ENCODE results near the gene XXYLT1.

Gene XXYLT1

DNA sequence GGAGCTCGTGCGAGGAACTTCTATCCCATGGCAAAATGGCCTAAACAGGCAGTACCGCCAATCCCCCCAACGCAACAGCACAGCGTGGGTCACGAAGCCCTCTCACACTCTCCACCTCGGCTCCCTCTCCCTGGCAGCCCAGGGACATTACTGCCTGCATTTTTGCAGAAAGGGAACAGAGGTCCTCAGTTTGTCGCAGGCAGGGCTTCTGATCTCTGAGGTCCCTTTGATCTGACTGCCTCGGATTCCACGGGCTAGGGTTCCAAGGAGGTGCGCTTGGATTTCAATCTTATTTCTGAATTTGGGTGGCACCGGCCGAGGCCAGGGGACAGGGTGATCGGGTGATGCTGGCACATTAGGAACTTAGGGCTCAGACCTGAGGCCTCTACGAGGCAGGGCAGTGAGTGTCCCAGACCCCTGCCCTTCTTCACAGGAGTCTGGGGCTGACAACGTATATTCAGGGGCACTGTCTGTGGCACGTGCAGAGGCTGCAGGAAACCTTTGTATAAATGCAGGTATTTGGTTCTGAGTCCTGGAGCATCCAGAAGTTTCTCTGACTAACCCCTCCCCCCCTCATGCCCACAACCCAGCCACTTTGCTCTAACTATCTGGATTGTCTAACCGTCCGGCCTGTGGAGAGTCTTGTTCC, 197.9 kb downstream of the XXYLT1 start:
- Histone ChIP-seq H3K4me2 (ENCODE audit: low read length) (no peak overlapping the region), H3K27me3 (ENCODE audit: insufficient read depth, low read length) (no peaks in the 10 kb centered on the region), H4K20me1 (ENCODE audit: insufficient read depth, low read length) (no peaks in the 10 kb centered on the region), H3K9ac (ENCODE audit: low read length) (no peak overlapping the region), H2AFZ (ENCODE audit: low read length) (no peak overlapping the region), H3K9me3 (ENCODE audit: low read length) (no peaks in the 10 kb centered on the region), H3K4me3 (ENCODE audit: low read depth, low read length, poor library complexity, severe bottlenecking) (no peak overlapping the region), H3K4me1 (ENCODE audit: insufficient read depth, low read length, severe bottlenecking) (no peaks in the 10 kb centered on the region), H3F3A (ENCODE audit: insufficient read depth, low read length) (no peaks in the 10 kb centered on the region), H3K27ac (ENCODE audit: low read depth, low read length, poor library complexity, severe bottlenecking) (no peak overlapping the region), H3K9me2 (ENCODE audit: low read depth, low read length) (no peaks in the 10 kb centered on the region), H3K36me3 (ENCODE audit: insufficient read depth, low read length) (no peaks in the 10 kb centered on the region), H3K79me2 (ENCODE audit: insufficient read depth, low read length) (no peaks in the 10 kb centered on the region)
- TF ChIP-seq, protein P1, sequence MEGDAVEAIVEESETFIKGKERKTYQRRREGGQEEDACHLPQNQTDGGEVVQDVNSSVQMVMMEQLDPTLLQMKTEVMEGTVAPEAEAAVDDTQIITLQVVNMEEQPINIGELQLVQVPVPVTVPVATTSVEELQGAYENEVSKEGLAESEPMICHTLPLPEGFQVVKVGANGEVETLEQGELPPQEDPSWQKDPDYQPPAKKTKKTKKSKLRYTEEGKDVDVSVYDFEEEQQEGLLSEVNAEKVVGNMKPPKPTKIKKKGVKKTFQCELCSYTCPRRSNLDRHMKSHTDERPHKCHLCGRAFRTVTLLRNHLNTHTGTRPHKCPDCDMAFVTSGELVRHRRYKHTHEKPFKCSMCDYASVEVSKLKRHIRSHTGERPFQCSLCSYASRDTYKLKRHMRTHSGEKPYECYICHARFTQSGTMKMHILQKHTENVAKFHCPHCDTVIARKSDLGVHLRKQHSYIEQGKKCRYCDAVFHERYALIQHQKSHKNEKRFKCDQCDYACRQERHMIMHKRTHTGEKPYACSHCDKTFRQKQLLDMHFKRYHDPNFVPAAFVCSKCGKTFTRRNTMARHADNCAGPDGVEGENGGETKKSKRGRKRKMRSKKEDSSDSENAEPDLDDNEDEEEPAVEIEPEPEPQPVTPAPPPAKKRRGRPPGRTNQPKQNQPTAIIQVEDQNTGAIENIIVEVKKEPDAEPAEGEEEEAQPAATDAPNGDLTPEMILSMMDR (IDR thresholded peaks at IDR 0.05; ENCODE audit: low read length): no peak
- no peak for TF ChIP-seq EZH2 (IDR thresholded peaks at IDR 0.05; ENCODE audit: borderline replicate concordance, low read length)

DNA sequence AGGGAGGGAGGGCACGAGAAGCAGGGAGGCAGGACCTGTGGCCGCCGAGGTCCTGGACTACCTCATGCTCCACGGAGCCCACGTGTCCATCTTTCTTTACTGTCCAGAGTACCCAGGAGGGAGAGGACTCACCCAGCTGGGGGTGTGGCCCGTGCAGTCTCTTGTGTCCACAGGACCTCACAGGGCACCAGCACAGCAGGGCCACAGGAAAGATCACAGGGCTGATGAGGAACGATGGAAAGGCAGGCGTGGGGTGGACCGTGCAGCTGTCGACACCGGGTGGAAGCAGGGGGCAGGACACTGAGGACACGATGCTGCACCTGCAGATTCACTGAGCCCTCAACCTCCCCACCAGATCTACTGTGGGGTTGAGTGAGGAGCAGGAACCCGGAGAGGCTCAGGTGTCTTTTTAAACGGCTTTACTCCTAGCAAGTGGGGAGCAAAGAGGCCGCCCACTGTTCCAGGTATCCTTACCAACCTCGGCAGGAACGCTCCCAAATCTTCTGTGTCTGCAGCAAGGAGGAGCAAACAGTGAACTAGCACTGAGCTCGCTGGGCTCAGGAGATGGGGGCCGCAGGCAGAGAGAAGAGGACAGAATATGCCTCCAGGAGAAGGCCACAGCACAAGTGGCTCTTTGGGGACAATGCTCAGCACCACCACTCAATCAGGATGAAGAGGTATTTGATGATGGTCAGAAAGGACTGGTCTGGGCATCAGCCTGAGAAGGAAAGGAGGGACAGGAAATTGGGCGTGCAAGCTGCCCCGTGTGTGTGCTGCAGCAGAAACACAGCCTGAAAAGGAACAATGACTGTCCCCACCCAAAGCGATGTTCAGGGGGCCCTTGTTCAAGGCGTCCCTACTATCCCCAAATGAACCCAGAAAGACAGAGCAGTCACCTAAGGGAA, 198.8 kb downstream of the XXYLT1 start:
- Histone ChIP-seq H3K4me2 (ENCODE audit: low read length) (no peak overlapping the region), H2AFZ (ENCODE audit: low read length) (no peak overlapping the region), H3K27ac (ENCODE audit: low read depth, low read length, poor library complexity, severe bottlenecking) (no peak overlapping the region), H4K20me1 (ENCODE audit: insufficient read depth, low read length) (no peaks in the 10 kb centered on the region), H3K4me3 (ENCODE audit: low read depth, low read length, poor library complexity, severe bottlenecking) (no peak overlapping the region), H3K9ac (ENCODE audit: low read length) (no peak overlapping the region), H3K79me2 (ENCODE audit: insufficient read depth, low read length) (no peaks in the 10 kb centered on the region), H3F3A (ENCODE audit: insufficient read depth, low read length) (no peaks in the 10 kb centered on the region), H3K36me3 (ENCODE audit: insufficient read depth, low read length) (no peaks in the 10 kb centered on the region), H3K9me2 (ENCODE audit: low read depth, low read length) (no peaks in the 10 kb centered on the region), H3K27me3 (ENCODE audit: insufficient read depth, low read length) (no peaks in the 10 kb centered on the region), H3K9me3 (ENCODE audit: low read length) (no peaks in the 10 kb centered on the region), H3K4me1 (ENCODE audit: insufficient read depth, low read length, severe bottlenecking) (no peaks in the 10 kb centered on the region)
- no peak for TF ChIP-seq EZH2 (IDR thresholded peaks at IDR 0.05; ENCODE audit: borderline replicate concordance, low read length)
- TF ChIP-seq, protein P1 (IDR thresholded peaks at IDR 0.05; ENCODE audit: low read length): no peak

DNA sequence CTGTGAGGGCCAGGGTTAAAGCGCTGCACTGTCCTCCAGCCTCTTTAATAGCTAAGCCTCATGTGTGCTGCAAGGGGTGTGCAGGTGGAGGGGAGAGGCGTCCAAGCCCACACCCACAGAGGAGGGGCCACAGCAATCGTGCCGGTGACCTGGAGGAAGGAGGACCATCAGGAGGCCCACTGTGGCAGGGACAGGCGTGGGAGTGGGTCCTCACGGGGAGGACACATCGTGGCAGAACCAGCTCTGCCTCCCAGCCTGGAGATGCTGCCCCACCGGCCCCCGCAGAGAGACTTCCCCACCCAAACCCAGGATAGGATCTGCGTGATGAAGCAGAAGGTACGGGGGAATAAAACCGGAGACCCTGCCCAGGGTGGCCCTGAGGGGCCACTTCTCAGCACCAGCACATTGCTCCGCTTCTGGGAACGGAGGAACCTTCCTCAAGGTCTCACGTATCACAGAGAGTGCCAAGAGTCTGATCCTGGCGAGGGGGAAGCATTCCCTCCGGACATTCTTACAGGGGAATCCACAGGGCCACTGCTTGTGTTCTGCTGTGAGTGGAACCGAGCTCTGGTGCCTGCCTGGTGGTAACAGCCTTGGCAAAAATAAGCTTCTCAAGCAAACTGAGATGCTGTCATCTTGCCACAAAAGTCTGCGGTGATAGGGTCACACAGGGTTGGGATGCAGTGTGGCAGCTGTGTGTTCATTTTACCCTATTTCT, 199.8 kb downstream of the XXYLT1 start:
- H3K27me3 ChIP-seq (ENCODE audit: insufficient read depth, low read length): no peaks in the 10 kb centered on the region
- no peaks in the 10 kb centered on the region for H3K9me2 ChIP-seq (ENCODE audit: low read depth, low read length)
- H3K9ac ChIP-seq (ENCODE audit: low read length): no peak overlapping the region
- no peak overlapping the region for H2AFZ ChIP-seq (ENCODE audit: low read length)
- H3K79me2 ChIP-seq (ENCODE audit: insufficient read depth, low read length): no peaks in the 10 kb centered on the region
- TF ChIP-seq, protein P1 (IDR thresholded peaks at IDR 0.05; ENCODE audit: low read length): no peak
- no peak for TF ChIP-seq EZH2 (IDR thresholded peaks at IDR 0.05; ENCODE audit: borderline replicate concordance, low read length)
- H3K4me1 ChIP-seq (ENCODE audit: insufficient read depth, low read length, severe bottlenecking): no peaks in the 10 kb centered on the region
- no peak overlapping the region for H3K4me3 ChIP-seq (ENCODE audit: low read depth, low read length, poor library complexity, severe bottlenecking)
- no peaks in the 10 kb centered on the region for H3F3A ChIP-seq (ENCODE audit: insufficient read depth, low read length)
- no peaks in the 10 kb centered on the region for H3K9me3 ChIP-seq (ENCODE audit: low read length)
- H3K4me2 ChIP-seq (ENCODE audit: low read length): no peak overlapping the region
- no peaks in the 10 kb centered on the region for H3K36me3 ChIP-seq (ENCODE audit: insufficient read depth, low read length)
- H4K20me1 ChIP-seq (ENCODE audit: insufficient read depth, low read length): no peaks in the 10 kb centered on the region
- no peak overlapping the region for H3K27ac ChIP-seq (ENCODE audit: low read depth, low read length, poor library complexity, severe bottlenecking)
